ENCODE measurements around the gene MRPL27. TPM values are rescaled to one million over a fixed set of nuclear protein-coding genes. Genes with fewer than 3 reads are reported as not detected.

The MRPL27 gene
- total RNA-seq, 1 experiment from 2014 or later: 62.3 TPM

DNA sequence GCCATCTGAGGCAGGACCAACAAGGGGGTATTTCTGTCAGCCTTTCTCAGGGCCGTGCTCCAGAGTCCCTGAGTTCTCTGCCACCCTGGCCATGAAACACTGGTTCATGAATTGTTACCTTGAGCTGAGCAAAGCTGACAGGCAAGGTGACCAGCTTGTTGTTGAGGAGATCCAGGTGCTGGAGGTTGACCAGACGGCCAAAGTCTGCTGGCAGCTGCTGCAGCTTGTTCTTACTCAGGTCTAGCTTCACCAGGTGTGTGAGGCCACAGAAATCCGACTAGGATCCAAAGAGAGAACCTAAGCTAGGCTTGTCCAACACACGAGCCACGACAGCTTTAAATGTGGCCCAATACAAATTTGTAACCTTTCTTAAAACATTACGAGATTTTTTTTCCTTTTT, 19.6 kb upstream of the MRPL27 start:
- DNase-seq (ENCODE audit: low read depth): no peak
- in situ Hi-C loops (cut with HindIII; ENCODE audit: low pct_unique_long_range_greater_than_20kb, low sequenced_read_pairs): no loop called here

DNA sequence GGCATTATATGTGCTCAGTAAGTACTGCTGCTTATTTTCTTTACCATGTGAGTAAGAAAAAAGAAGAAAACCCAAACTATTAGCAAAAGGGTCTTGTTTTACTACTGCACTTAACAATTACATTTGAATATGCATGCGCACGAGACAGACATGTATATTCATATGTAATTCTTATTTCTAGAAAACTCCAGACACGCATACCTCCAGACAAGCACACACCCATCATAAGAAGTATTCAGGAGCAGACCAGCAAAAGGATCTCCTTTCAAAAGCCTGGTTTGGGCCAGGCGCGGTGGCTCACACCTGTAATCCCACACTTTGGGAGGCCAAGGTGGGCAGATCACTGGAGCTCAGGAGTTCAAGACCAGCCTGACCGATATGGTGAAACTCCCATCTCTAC, 16.6 kb upstream of the MRPL27 start:
- in situ Hi-C loops (cut with HindIII; ENCODE audit: low pct_unique_long_range_greater_than_20kb, low sequenced_read_pairs): no loop called here
- no peak for DNase-seq (ENCODE audit: low read depth)

DNA sequence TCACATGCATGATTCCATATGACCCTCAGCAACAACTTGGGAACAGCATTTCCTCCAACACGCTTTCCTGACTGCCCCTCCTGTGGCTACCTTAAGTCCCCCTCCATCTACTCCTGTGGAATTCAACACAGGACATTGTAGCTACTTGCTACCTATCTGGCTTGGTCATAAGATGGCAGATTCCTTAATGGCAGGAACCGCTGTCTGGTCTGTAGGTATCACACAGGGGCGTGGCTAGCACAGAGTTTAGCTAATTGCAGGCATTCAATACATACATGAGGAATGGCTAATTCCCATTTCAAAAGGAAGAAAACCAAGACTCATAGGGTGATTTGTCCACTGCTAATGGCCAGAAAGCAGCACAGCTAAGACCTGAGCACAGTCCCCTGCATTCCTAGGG, 15.7 kb upstream of the MRPL27 start:
- in situ Hi-C loops (cut with HindIII; ENCODE audit: low pct_unique_long_range_greater_than_20kb, low sequenced_read_pairs): no loop called here
- no peak for DNase-seq (ENCODE audit: low read depth)

DNA sequence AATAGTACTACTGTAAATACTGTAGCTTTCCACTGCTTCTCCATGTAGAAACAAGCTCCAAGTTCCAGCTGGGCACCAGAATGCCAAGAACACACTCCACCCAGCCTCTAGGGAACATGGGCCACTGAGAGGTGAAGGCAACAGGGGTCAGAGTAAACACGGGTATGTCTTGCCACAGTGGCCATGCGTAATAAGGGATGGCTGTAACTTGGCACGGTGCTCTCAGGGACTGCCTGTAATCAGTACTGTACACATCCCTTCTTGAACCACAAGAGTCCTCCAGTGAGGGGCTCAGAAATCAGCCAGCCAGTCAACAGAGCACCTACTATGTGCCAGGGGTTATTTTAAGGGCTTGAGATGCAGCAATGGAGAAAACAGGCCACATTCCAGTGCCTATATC, 13.5 kb upstream of the MRPL27 start:
- DNase-seq (ENCODE audit: low read depth): no peak
- in situ Hi-C loops (cut with HindIII; ENCODE audit: low pct_unique_long_range_greater_than_20kb, low sequenced_read_pairs): no loop called here

DNA sequence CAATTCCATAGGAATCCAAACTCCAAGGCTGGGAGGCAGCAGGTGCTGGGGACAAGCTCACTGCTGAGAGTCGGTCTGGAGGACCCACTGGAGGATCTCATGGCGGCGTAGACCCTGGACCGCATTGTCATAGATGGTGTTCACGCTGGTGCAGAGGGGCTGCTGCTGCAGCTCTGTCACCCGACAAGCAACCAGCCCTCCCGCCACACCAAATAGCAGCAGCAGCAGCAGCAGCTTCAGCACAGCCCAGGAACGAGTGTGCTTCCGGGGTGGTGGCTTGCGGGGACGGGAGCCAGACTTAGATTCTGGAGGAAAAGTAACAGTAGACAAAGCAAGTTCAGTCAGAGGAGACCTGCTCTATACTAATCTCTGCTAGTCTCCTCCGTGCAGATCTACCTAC, 9.9 kb upstream of the MRPL27 start:
- no peak for DNase-seq (ENCODE audit: low read depth)
- in situ Hi-C loops (cut with HindIII; ENCODE audit: low pct_unique_long_range_greater_than_20kb, low sequenced_read_pairs): no loop called here

DNA sequence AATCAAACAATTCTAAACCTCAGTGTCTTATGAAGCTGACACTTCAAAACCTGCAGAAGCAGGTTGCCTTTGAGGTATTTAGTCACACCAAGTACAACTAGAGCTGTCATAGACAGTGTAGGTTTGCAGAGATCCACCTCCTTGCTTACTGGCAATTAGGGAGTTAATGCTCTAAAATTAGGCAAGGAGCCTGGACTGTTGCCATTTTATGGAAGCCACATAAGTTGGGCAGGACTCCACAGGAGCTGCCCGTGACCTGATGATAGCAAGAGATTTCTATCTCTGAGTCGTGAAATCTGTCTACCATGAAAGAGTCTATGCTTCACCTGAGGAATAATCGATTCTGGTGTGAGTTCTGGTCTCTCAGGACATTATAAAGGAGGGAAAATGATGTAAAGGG, 8.9 kb upstream of the MRPL27 start:
- in situ Hi-C loops (cut with HindIII; ENCODE audit: low pct_unique_long_range_greater_than_20kb, low sequenced_read_pairs): no loop called here
- no peak for DNase-seq (ENCODE audit: low read depth)

DNA sequence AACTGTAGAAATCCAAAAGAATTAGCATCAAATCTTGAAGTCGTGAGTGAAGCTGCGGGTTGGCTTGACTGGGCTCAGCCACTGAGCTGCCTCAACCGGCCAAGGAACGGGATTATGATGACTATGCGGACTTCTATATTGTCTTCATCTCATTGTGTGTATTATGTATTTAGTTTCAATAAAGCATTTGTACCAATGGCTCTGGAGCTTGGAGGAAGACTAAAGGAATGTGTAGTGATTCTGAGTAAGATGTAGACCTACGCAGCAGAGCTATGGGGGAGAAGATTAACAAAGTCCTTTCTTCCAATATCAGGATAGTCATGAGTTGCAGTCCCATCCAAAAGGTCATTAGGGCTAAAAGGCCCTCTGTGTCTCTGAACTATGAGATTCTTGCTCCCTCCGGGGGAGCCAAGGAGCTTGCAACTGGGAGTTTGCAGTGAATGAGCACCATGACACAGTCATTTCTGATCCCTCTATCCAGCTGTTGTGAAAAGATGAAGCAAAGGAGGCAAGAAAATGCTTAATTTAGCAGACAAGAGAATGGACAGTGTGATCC, 8.4 kb upstream of the MRPL27 start:
- no peak for DNase-seq (ENCODE audit: low read depth)
- in situ Hi-C loops (cut with HindIII; ENCODE audit: low pct_unique_long_range_greater_than_20kb, low sequenced_read_pairs): no loop called here

DNA sequence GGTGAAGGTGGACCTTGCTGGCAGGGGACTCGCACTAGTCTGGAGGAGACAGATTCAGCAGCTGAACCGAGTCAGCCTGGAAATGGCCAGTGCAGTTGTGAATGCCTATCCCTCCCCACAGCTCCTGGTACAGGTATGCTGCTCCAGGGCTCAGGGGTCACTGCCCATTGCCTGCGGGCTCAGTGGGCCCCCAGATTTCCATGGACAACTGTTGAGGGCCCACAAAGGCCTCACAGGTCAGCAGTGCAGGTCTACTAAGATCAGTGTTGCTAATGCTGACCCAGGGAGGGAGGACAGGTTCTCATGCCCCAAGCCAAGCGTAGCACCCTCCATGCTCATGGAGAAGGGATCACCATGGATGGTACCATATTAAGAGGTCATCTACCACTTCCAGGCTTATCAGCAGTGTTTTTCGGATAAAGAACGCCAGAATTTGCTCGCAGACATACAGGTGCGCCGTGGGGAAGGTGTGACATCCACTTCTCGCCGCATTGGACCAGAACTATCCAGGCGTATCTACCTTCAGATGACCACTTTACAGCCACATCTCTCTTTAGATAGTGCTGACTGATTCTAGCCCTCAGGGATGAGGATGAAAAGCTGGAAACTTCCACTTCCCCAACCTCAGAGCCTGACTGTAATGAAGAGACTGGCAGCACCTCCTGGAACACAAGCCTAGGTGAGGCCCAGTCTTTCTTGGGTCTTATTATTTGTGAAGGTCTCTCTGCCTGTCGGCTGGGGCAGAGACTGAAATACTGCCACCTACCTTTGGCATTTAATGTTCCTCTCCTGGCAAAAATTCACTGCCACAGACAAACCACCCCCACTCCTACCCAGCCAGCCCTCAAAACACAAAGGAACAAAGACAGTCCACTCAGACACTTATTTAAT, 7.6 kb upstream of the MRPL27 start:
- in situ Hi-C loops (cut with HindIII; ENCODE audit: low pct_unique_long_range_greater_than_20kb, low sequenced_read_pairs): no loop called here
- no peak for DNase-seq (ENCODE audit: low read depth)

DNA sequence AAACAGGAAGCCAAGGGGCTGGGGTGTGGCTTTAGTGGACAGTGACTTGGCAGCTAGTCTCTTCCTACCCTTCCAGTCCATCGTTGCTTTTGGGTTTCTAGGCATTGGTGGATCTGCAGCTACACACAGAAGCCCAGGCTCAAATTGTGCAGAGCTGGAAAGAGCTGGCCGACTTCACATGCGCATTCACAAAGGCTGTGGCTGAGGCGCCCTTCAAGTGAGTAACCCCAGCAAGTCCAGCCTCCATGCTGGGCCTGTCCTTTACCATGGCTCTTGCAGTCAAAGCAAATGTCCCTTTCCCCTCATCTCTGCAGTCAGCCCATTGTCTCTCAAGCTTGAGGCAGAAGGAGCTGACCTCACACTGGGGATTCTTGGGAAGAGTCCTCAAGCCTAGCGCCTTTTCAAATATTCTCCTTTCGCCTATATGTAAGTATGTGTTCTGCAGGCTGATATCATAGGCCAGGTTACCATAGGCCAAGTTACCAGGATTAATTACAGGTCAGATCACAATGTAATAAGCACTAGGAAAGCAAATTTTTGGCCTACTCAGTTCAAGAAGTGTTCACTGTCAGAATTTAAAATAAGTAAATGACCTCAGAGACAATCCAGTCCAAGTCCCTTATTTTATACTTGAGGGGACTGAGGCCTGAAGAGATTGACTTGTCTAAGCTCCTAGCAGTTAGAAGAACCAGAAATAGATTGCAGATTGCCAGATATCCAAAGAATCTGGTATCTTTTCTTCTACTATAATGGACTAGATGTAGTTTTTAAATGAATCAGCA, 6.6 kb upstream of the MRPL27 start:
- in situ Hi-C loops (cut with HindIII; ENCODE audit: low pct_unique_long_range_greater_than_20kb, low sequenced_read_pairs): no loop called here
- no peak for DNase-seq (ENCODE audit: low read depth)

DNA sequence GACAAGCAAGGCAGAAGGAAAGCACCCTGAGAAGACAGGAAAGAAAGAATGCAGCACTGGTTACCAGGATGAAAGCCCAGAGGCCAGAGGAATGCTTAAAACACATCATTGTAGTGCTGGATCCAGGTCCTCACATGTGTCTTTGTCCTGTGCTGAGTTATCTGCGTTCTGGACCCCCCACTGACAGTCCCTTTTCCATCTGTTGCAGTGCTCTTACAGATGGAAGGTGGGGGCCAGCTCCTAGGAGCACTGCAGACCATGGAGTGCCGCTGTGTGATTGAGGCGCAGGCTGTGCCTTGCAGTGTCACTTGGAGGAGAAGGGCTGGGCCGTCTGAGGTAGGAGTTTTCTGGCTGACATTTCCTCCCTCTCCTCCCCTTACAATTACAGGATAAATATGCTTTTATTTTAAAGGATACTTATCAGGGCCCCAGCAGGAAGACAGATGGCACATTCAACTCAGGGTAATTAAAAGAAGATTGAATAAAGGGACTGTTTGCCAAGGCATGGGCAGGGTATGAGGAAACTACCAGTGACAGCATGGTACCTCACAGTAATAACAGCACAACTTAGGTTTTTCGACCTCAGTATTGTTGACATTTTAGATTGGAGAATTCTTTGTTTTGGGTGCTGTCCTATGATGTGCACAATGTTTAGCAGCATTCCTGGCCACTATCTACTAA, 3.0 kb upstream of the MRPL27 start:
- in situ Hi-C loops (cut with HindIII; ENCODE audit: low pct_unique_long_range_greater_than_20kb, low sequenced_read_pairs): no loop called here

DNA sequence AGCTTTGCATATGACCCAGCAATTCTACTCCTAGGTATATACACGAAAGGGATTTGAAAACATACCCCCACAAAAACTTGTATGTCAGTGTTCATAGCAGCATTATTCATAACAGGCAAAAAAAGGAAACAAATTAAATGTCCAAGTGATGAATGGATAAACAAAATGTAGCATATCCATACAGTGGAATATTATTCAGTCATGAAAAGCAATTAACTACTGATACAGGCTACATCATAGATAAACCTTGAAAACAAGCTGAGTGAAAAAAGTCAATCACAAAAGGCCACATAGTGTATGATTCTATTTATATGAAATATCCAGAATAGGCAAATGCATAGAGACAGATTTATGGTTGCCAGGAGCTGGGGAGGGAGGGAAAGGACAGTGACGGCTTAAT, 721 bp upstream of the MRPL27 start:
- in situ Hi-C loops (cut with HindIII; ENCODE audit: low pct_unique_long_range_greater_than_20kb, low sequenced_read_pairs): no loop called here
- DNase-seq (ENCODE audit: low read depth): no peak

More for the DNA sequence above, 3.0 kb upstream of the MRPL27 start:
- no peak for DNase-seq (ENCODE audit: low read depth)

DNA sequence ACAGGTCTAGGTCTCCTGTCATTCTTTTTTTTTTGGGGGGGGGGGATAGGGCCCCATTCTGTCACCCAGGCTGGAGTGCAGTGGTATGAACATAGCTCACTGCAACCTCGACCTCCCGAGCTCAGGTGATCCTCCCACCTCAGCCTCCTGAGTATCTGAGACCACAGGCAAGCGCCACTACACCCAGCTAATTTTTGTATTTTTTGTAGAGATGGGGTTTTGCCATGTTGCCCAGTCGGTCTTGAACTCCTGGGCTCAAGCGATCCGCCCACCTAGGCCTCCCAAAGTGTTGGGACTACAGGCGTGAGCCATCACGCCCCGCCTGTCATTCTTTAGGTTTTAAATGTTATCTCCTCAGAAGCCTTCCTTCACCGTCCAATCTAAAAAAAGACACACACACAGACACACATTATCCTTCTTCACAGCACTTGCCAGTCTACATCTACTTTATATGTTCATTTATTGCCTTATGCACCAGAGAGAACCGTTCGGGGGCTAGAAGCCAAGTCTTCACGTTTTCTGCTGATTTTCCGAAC, 694 bp downstream of the MRPL27 start:
- no peak for DNase-seq (ENCODE audit: low read depth)
- in situ Hi-C loops (cut with HindIII; ENCODE audit: low pct_unique_long_range_greater_than_20kb, low sequenced_read_pairs): no loop called here

DNA sequence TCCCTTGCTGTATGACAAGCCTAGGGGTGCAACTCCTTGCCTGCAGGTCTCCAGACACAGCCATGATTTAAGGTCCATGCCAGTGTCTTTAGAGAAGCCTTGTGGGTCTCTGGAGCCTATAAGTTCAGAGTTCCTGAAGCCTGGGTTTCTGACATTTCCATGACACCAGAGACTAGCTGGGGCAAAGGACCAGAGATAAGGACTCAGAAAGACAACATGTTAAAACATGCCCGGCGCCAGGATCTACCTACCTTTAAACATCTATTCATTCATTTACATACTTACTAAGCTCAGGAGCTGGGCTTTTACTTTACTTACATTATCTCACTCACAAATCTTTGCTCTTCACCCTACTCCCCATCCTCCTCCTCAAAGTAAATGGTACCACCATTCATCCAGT, 1.5 kb downstream of the MRPL27 start:
- DNase-seq (ENCODE audit: low read depth): no peak
- in situ Hi-C loops (cut with HindIII; ENCODE audit: low pct_unique_long_range_greater_than_20kb, low sequenced_read_pairs): no loop called here

DNA sequence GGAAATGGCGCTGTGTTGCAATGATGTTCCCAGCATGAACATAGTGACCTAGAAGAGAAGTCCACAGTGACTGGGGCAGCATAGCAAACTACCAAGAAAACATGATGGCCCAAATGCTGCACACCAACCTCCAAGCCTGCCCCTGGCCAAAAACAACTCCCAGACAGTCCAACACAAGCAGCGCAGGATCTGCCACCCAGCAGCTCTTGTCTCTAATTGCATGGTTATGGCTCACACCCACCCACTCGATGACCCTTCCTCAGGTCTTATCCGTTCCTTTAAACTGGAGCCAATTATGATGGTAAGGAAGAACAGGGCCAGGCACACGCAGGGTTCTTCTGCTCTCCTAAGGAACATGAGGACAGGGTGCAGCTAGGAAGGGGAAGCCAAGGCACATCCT, 2.9 kb downstream of the MRPL27 start:
- in situ Hi-C loops (cut with HindIII; ENCODE audit: low pct_unique_long_range_greater_than_20kb, low sequenced_read_pairs): no loop called here
- DNase-seq (ENCODE audit: low read depth): no peak

DNA sequence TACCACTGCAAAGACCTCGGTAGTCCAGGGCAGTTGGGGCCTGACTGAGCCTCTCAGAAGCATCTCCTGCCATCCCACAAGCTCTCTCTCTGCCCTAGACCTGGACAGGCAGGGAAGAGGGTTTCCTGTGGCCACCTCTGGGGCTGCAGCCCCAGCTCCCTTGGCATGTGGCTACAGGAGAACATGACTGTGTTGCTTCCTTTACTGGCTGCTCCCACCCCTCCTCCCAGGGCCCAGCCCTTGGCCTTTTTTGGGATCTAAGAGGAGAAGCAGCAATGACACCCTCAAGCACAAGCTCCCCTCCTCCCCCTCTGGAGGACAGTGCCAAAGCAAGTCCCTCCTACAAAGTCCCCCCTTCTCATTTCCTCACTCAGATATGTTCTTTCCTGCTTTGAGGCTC, 5.6 kb downstream of the MRPL27 start:
- in situ Hi-C loops (cut with HindIII; ENCODE audit: low pct_unique_long_range_greater_than_20kb, low sequenced_read_pairs): no loop called here
- DNase-seq (ENCODE audit: low read depth): no peak

DNA sequence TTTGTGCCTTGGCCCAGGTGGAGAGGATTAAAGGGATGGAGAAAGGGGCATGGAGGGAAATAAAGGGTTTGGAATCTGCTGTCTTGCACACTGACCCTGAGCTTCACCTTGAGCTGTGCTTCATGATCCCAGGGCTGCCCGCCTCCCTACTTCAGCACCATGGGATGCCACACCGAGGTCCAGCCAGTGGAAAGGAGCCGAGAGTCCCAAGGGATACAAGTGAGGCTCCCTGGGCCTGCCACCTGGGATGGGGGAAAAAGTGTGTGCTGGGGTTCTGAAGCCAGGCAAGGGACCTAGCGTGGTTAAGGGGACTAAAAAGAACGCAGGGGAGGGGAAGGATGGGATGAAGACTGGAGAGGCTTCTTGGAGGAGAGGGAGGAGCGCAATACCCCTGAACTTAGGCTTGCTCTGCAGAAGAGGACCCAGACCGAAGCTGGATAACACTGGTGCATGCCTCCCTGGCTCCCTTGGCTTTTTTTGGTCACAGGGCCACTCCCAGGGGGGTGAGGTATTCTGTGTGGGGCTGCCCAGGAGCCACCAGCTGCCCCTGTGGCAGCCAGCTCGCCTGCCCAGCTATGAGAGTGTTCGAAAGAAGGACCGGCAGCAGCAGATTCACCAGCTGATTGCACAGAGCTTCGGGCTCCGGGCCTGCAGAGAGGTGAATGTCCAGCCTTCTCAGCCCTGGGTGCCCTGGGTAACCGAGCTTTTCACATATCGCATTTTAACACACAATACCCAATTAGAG, 7.2 kb downstream of the MRPL27 start:
- in situ Hi-C loops (cut with HindIII; ENCODE audit: low pct_unique_long_range_greater_than_20kb, low sequenced_read_pairs): no loop called here
- no peak for DNase-seq (ENCODE audit: low read depth)

DNA sequence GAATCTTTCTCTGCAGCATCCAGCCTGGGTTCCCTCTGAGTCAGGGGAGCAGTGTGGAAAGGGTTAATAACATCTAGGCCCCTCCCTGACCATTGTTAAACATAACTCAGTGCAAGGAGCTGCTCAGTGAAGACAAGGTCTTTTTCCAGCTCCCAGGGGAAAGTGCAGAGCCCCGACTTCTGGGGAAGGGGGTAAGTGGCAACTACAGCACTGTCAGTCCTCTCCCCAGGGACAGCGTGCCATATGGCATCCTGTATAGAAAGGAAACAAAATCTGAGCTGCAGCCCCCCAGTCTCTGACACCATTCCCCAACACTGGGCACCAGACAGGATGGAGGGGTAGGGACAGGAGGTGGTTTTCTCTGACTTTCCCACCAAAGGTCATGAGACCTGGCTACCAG, 7.8 kb downstream of the MRPL27 start:
- in situ Hi-C loops (cut with HindIII; ENCODE audit: low pct_unique_long_range_greater_than_20kb, low sequenced_read_pairs): no loop called here
- DNase-seq (ENCODE audit: low read depth): no peak

DNA sequence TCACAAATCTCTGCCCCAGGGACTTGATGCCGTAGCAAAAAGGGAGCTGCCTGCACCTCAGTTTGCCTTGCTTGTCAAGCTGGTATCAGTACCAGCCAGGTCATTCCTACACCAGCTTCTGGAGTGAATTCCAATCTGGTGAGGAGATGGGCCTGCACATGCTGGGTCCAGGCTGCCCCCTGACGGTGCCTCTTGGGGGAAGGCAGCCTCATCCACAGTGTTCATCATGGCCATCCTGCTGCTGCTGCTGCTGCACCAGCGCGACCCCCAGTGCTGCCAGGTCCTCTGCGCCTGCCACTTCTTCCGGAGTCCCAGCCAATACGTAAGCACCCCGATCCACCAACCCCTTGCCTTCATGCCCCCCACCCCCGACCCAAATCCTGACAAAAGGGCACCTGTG, 8.3 kb downstream of the MRPL27 start:
- DNase-seq (ENCODE audit: low read depth): no peak
- in situ Hi-C loops (cut with HindIII; ENCODE audit: low pct_unique_long_range_greater_than_20kb, low sequenced_read_pairs): no loop called here
